ENCODE results near the gene RUBCN. TPM values are rescaled to one million over a fixed set of nuclear protein-coding genes. Genes with fewer than 3 reads are reported as not detected.
A peak's percentile ranks its signal among the peaks of the same experiment; 100 is the strongest.

Gene RUBCN
- total RNA-seq, 1 experiment from 2014 or later, result 37.9 TPM

DNA sequence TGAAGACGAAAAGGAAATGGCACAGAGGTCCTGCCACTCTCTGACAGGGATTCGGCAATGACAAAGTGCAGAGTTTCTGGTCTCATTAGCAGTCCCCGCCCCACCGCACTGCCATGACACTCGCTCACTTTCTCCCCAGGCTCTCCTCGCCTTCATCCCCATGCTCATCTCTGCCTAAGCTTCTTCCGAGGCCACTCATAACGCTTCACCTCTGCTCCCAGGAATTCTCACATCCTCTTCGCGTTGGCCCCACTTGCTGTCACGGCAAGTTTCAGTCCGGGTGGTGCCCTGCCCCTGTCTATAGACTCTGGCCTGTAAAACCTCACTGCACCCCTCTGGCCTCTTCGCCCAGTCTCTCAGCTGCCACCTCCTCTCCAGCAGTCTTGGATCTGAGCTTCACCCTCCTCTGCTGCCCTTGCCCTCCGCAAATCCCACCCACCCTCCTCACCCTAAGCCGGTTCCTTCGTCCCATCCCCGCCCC lies 654 bp downstream of the RUBCN start:
- BruUV-seq (replicated peaks), result TSS peak; percentile 71
- Histone ChIP-seq H3K36me3 (ENCODE audit: control insufficient read depth, insufficient read depth, low read length) (no peaks in the 10 kb centered on the region), H3K27ac (ENCODE audit: low read length) (peak overlapping the region; percentile 70), H3K27me3 (ENCODE audit: control insufficient read depth, insufficient read depth, low read length) (no peaks in the 10 kb centered on the region), H3K4me3 (ENCODE audit: low read depth in 2 of 2, low read length in 2 of 2) (peak overlapping the region; percentile 67 to 98), H3K4me1 (ENCODE audit: control insufficient read depth, insufficient read depth, low read length) (peaks cover 23% of the 10 kb centered on the region), H3K9me3 (ENCODE audit: control insufficient read depth, insufficient read depth, low read depth, low read length) (no peaks in the 10 kb centered on the region)
- ChIA-PET POLR2A (interaction anchor here (0.7 kb wide), 1 partner anchor 102 kb away, joined by 3 read pairs; no protein-coding TSS in a partner anchor), CTCF (no interaction called here)
- intact Hi-C loops (cut with micrococcal nuclease; ENCODE audit: unreplicated experiment), result no loop called here
- in situ Hi-C loops (cut with HindIII; ENCODE audit: low pct_unique_long_range_greater_than_20kb, low sequenced_read_pairs), result loop anchor here (10.0 kb wide), 1 partner anchor 141 kb away; no protein-coding TSS in a partner anchor
- DNase-seq (ENCODE audit: low read depth, low spot score) (no peak), ATAC-seq (peak; percentile 30)
- TF ChIP-seq, protein P1, sequence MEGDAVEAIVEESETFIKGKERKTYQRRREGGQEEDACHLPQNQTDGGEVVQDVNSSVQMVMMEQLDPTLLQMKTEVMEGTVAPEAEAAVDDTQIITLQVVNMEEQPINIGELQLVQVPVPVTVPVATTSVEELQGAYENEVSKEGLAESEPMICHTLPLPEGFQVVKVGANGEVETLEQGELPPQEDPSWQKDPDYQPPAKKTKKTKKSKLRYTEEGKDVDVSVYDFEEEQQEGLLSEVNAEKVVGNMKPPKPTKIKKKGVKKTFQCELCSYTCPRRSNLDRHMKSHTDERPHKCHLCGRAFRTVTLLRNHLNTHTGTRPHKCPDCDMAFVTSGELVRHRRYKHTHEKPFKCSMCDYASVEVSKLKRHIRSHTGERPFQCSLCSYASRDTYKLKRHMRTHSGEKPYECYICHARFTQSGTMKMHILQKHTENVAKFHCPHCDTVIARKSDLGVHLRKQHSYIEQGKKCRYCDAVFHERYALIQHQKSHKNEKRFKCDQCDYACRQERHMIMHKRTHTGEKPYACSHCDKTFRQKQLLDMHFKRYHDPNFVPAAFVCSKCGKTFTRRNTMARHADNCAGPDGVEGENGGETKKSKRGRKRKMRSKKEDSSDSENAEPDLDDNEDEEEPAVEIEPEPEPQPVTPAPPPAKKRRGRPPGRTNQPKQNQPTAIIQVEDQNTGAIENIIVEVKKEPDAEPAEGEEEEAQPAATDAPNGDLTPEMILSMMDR (IDR thresholded peaks at IDR 0.05), result no peak
- TF ChIP-seq TCF7L2 (IDR thresholded peaks at IDR 0.05; ENCODE audit: low read depth, low read length) (no peak), POLR2AphosphoS5 (IDR thresholded peaks at IDR 0.05; ENCODE audit: low read depth, low read length) (no peak), SIN3A (IDR thresholded peaks at IDR 0.05; ENCODE audit: borderline replicate concordance, insufficient read depth, low read depth, low read length) (0 out of 2 replicates have a peak, but pooled peaks have one; percentile 26)
- TF ChIP-seq, protein P2, sequence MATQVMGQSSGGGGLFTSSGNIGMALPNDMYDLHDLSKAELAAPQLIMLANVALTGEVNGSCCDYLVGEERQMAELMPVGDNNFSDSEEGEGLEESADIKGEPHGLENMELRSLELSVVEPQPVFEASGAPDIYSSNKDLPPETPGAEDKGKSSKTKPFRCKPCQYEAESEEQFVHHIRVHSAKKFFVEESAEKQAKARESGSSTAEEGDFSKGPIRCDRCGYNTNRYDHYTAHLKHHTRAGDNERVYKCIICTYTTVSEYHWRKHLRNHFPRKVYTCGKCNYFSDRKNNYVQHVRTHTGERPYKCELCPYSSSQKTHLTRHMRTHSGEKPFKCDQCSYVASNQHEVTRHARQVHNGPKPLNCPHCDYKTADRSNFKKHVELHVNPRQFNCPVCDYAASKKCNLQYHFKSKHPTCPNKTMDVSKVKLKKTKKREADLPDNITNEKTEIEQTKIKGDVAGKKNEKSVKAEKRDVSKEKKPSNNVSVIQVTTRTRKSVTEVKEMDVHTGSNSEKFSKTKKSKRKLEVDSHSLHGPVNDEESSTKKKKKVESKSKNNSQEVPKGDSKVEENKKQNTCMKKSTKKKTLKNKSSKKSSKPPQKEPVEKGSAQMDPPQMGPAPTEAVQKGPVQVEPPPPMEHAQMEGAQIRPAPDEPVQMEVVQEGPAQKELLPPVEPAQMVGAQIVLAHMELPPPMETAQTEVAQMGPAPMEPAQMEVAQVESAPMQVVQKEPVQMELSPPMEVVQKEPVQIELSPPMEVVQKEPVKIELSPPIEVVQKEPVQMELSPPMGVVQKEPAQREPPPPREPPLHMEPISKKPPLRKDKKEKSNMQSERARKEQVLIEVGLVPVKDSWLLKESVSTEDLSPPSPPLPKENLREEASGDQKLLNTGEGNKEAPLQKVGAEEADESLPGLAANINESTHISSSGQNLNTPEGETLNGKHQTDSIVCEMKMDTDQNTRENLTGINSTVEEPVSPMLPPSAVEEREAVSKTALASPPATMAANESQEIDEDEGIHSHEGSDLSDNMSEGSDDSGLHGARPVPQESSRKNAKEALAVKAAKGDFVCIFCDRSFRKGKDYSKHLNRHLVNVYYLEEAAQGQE (IDR thresholded peaks at IDR 0.05; ENCODE audit: insufficient read depth in 1 of 2, low read depth in 2 of 2, low read length in 1 of 2), result no peak

DNA sequence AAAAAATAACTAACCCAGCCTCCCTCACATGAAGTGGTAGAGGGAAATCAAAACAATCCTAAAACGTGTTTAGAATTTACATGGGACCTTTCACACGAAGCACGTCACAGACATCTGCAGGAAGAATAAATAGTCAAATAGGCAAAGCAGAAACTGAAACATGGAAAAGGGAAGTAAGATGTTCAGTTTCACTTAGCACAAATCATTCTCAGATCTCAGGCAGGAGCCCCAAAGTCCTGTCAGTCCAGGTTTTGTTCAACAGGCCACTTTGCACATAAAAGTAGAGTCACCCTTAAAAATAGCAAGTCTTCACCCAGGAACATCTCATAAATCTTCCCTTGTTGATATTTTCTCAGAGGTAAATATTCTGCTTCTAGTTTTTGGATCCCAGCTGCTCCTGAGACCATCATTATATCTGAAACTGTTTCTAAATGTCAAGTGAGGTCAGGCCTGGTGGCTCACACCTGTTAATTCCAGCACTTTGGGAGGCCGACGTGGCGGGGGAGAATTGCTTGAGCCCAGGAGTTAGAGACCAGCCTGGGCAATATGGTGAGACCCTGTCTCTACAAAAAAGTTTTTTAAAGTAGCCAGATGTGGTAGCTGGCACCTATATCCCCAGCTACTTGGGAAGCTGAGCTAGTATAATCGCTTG lies 1.9 kb downstream of the RUBCN start:
- no peaks in the 10 kb centered on the region for H3K27me3 ChIP-seq (ENCODE audit: control insufficient read depth, insufficient read depth, low read length)
- peaks cover 23% of the 10 kb centered on the region for H3K4me1 ChIP-seq (ENCODE audit: control insufficient read depth, insufficient read depth, low read length)
- no TSS peak for BruUV-seq (replicated peaks)
- H3K36me3 ChIP-seq (ENCODE audit: control insufficient read depth, insufficient read depth, low read length), result no peaks in the 10 kb centered on the region
- intact Hi-C loops (cut with micrococcal nuclease; ENCODE audit: unreplicated experiment), result no loop called here
- ChIA-PET CTCF (no interaction called here), POLR2A (no interaction called here)
- ATAC-seq, result no peak
- DNase-seq (ENCODE audit: low read depth, low spot score), result no peak
- H3K27ac ChIP-seq (ENCODE audit: low read length), result no peak overlapping the region
- H3K4me3 ChIP-seq (ENCODE audit: low read depth in 2 of 2, low read length in 2 of 2), result no peak overlapping the region
- H3K9me3 ChIP-seq (ENCODE audit: control insufficient read depth, insufficient read depth, low read depth, low read length), result no peaks in the 10 kb centered on the region
- in situ Hi-C loops (cut with HindIII; ENCODE audit: low pct_unique_long_range_greater_than_20kb, low sequenced_read_pairs), result loop anchor here (10.0 kb wide), 1 partner anchor 140 kb away; no protein-coding TSS in a partner anchor
- TF ChIP-seq TCF7L2 (IDR thresholded peaks at IDR 0.05; ENCODE audit: low read depth, low read length) (no peak), POLR2AphosphoS5 (IDR thresholded peaks at IDR 0.05; ENCODE audit: low read depth, low read length) (no peak), SIN3A (IDR thresholded peaks at IDR 0.05; ENCODE audit: borderline replicate concordance, insufficient read depth, low read depth, low read length) (no peak)
- TF ChIP-seq, protein P1 (IDR thresholded peaks at IDR 0.05), result no peak
- TF ChIP-seq, protein P2 (IDR thresholded peaks at IDR 0.05; ENCODE audit: insufficient read depth in 1 of 2, low read depth in 2 of 2, low read length in 1 of 2), result no peak

Data from Panc1 (cell line).